Natural killer cell (primary cell): ENCODE data around the gene AP1M2. TPM values are rescaled to one million over a fixed set of nuclear protein-coding genes. Genes with fewer than 3 reads are reported as not detected.

Source experiments
- ATAC-seq, 3 donors: fragments of 150-1000 bp in 2 of 3; fragments of 200-7000 bp in 1 of 3; cut with Tn5 transposase; 1 replicate in 1 of 3; 2 replicates in 2 of 3; pipeline ENCODE4 v1.10.0; 2021; ENCODE audit warnings: mild to moderate bottlenecking in 2 of 3, moderate library complexity in 2 of 3
- DNase-seq, 2 donors: peaks; one replicate each; pipeline versions ENCODE4 v3.0.0 to v3.0.0-alpha.2; 2013 to 2021; ENCODE audit warnings: mixed read lengths in 1 of 2
- H3K27ac ChIP-seq: one replicate; pipeline ENCODE4 v1.5.1; 2013; ENCODE audit warnings: mild to moderate bottlenecking, low read length
- H3K27me3 ChIP-seq: one replicate; pipeline ENCODE4 v1.6.1; 2013; ENCODE audit warnings: low read length; ENCODE audit not compliant: control insufficient read depth, insufficient read depth
- H3K36me3 ChIP-seq: one replicate; pipeline ENCODE4 v1.6.1; 2013; ENCODE audit warnings: low read length; ENCODE audit not compliant: control insufficient read depth, insufficient read depth
- H3K4me1 ChIP-seq: one replicate; pipeline ENCODE4 v1.6.1; 2013; ENCODE audit warnings: low read length; ENCODE audit not compliant: control insufficient read depth, insufficient read depth
- H3K4me3 ChIP-seq: one replicate; pipeline ENCODE4 v1.5.1; 2013; ENCODE audit warnings: low read length
- H3K9me3 ChIP-seq: one replicate; pipeline ENCODE4 v1.6.1; 2013; ENCODE audit warnings: low read length; ENCODE audit not compliant: control insufficient read depth, insufficient read depth
- H3K27ac Mint-ChIP-seq, 2 donors: one replicate each; pipeline ENCODE4 v1.8.0; 2022; ENCODE audit warnings: mild to moderate bottlenecking in 2 of 2, mixed read lengths in 2 of 2, moderate library complexity in 1 of 2
- H3K27me3 Mint-ChIP-seq, 2 donors: one replicate each; pipeline ENCODE4 v1.8.0; 2022; ENCODE audit warnings: low read depth in 2 of 2, mixed read lengths in 2 of 2
- H3K36me3 Mint-ChIP-seq: one replicate; pipeline ENCODE4 v1.8.0; 2022; ENCODE audit warnings: mixed read lengths
- H3K4me1 Mint-ChIP-seq, 2 donors: one replicate each; pipeline ENCODE4 v1.8.0; 2022; ENCODE audit warnings: mixed read lengths in 2 of 2
- H3K4me3 Mint-ChIP-seq: one replicate; pipeline ENCODE4 v1.8.0; 2022; ENCODE audit warnings: mild to moderate bottlenecking, moderate library complexity, mixed read lengths
- H3K9me3 Mint-ChIP-seq, 2 donors: one replicate each; pipeline ENCODE4 v1.8.0; 2022; ENCODE audit warnings: mixed read lengths in 2 of 2
- WGBS: methylation state at CpG from one replicate; pipeline ENCODE4 v1.1.7; 2013; ENCODE audit warnings: missing lambda C conversion rate; ENCODE audit not compliant: insufficient coverage; 5-methylcytosine and 5-hydroxymethylcytosine counted together
- intact Hi-C: fragments of 100-400 bp; cut with micrococcal nuclease; formaldehyde crosslinking; loops from one replicate; pipeline ENCODE4 v1.14.2; 2022
- total RNA-seq, 4 donors: library from RNA; stranded (reverse); fragments of 120-200 nt in 1 of 4; gene quantifications; one replicate each; pipeline versions ENCODE4 v1.2.3 to v1.2.4, GENCODE V29; 2013 to 2022
- TF ChIP-seq, protein P1 (sequence below): fragments of 200-600 bp; IDR thresholded peaks from one replicate; pipeline ENCODE4 v1.8.0; 2022; ENCODE audit warnings: antibody characterized with exemption

Gene AP1M2
- total RNA-seq, 3 donors from 2014 or later (not counting 1 experiment from before 2014, with no cell fraction given), result 1.3 TPM; not detected in 2

DNA sequence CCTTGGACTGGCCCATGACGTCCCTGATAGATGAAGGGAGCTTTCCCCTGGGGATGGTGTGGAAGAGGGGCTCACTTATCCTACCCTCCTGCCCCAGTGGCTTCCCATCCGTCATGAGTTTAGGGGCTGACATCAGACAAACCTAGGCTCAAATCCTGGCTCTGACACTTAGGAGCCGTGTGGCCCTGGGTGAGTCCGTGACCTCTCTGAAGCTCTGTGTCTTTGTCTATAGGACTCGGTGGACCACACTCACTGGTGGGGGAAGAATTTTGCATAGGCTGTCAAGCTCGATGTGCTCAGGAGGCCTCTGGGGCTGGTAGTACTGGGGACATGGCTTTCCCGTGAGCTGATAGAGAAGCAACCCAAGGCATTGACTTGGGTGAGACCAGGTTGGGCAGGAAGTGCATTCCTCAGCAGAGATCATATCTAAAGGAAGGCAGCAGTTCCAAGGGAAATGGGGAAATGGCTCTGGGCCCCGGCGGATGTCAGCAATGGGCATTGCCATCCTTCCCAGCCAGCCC, 17.4 kb upstream of the AP1M2 start:
- peak; percentile 43 to 53 for DNase-seq
- H3K4me3 ChIP-seq, result peak overlapping the region; percentile 95
- no peaks in the 10 kb centered on the region for H3K36me3 Mint-ChIP-seq
- peaks cover 20 to 25% of the 10 kb centered on the region in 2 donors for H3K4me1 Mint-ChIP-seq
- TF ChIP-seq, protein P1, sequence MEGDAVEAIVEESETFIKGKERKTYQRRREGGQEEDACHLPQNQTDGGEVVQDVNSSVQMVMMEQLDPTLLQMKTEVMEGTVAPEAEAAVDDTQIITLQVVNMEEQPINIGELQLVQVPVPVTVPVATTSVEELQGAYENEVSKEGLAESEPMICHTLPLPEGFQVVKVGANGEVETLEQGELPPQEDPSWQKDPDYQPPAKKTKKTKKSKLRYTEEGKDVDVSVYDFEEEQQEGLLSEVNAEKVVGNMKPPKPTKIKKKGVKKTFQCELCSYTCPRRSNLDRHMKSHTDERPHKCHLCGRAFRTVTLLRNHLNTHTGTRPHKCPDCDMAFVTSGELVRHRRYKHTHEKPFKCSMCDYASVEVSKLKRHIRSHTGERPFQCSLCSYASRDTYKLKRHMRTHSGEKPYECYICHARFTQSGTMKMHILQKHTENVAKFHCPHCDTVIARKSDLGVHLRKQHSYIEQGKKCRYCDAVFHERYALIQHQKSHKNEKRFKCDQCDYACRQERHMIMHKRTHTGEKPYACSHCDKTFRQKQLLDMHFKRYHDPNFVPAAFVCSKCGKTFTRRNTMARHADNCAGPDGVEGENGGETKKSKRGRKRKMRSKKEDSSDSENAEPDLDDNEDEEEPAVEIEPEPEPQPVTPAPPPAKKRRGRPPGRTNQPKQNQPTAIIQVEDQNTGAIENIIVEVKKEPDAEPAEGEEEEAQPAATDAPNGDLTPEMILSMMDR, result no peak
- WGBS, result 11% methylated on average over 8 of the region's 9 CpGs
- H3K27me3 ChIP-seq, result no peaks in the 10 kb centered on the region
- peak overlapping the region; percentile 95 to 98 for H3K27ac Mint-ChIP-seq
- no peaks in the 10 kb centered on the region for H3K9me3 ChIP-seq
- intact Hi-C loops, result loop anchor here (1.0 kb wide), 1 partner anchor 8 kb away; no protein-coding TSS in a partner anchor
- H3K36me3 ChIP-seq, result no peaks in the 10 kb centered on the region
- peak overlapping the region; percentile 97 for H3K4me3 Mint-ChIP-seq
- no peaks in the 10 kb centered on the region for H3K9me3 Mint-ChIP-seq
- H3K27me3 Mint-ChIP-seq, result no peaks in the 10 kb centered on the region
- peaks cover 59% of the 10 kb centered on the region for H3K4me1 ChIP-seq
- ATAC-seq, result peak in 2 of 3 donors; percentile 5 to 6
- H3K27ac ChIP-seq, result peak overlapping the region; percentile 99

DNA sequence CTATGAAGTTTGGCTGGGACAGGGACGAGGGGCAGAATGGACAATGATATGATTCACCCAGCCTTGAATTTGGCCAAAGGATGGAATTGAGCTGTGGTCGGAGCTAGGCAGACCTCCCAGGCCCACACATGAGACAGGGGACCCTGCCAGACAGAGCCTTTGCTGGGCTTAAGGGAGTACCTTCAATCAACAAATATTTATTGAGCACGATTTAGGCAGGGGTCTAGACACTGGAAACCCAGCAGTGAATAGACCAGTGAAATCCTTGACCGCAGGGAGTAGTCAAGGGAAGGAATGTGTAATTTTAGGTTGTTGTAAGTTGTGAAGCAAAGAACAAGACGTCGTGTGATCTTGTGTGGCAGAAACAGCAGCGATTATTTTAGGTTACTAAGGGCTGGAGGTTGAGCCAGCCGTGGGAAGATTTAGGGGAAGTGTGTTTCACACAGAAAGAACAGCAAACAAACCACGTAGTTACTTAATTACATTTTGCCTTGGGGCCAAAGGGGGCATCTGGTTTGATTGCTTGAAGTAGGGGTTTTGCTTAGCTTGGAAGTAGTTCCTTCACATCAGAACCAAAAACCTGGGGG, 16.9 kb upstream of the AP1M2 start:
- Histone ChIP-seq H3K4me3 (peak overlapping the region; percentile 95), H3K27ac (peak overlapping the region; percentile 99), H3K9me3 (no peaks in the 10 kb centered on the region), H3K36me3 (no peaks in the 10 kb centered on the region), H3K4me1 (peaks cover 54% of the 10 kb centered on the region), H3K27me3 (no peaks in the 10 kb centered on the region)
- Mint-ChIP-seq H3K36me3 (no peaks in the 10 kb centered on the region), H3K4me1 (peaks cover 20 to 25% of the 10 kb centered on the region in 2 donors), H3K27me3 (no peaks in the 10 kb centered on the region), H3K9me3 (no peaks in the 10 kb centered on the region), H3K27ac (peak overlapping the region; percentile 95 to 98), H3K4me3 (peak overlapping the region; percentile 97)
- TF ChIP-seq, protein P1, result no peak
- intact Hi-C loops, result loop anchor here (1.0 to 2.0 kb wide), 3 partner anchors 8 to 49 kb away; partner anchors contain the start of gene KRI1
- WGBS, result 5% methylated on average over 7 of the region's 9 CpGs
- DNase-seq (peak in 1 of 2 donors; percentile 76), ATAC-seq (peak; percentile 27 to 51 (median 46))

- Mint-ChIP-seq H3K4me1 (peaks cover 20 to 25% of the 10 kb centered on the region in 2 donors), H3K27me3 (no peaks in the 10 kb centered on the region), H3K4me3 (peak overlapping the region; percentile 97), H3K27ac (peak overlapping the region; percentile 95 to 98), H3K36me3 (no peaks in the 10 kb centered on the region), H3K9me3 (no peaks in the 10 kb centered on the region)
- DNase-seq (peak; percentile 76 to 87), ATAC-seq (peak; percentile 47 to 72 (median 51))
- 2% methylated on average over 18 of the region's 19 CpGs for WGBS
- Histone ChIP-seq H3K4me1 (peaks cover 52% of the 10 kb centered on the region), H3K9me3 (no peaks in the 10 kb centered on the region), H3K27ac (peak overlapping the region; percentile 99), H3K27me3 (no peaks in the 10 kb centered on the region), H3K4me3 (peak overlapping the region; percentile 95), H3K36me3 (no peaks in the 10 kb centered on the region)
- intact Hi-C loops, result loop anchor here (2.0 kb wide), 2 partner anchors 36 to 50 kb away; partner anchors contain the start of gene KRI1
- TF ChIP-seq, protein P1, result no peak
Observed at GRCh38 chr19:10603084-10603872, 16.2 kb upstream of the AP1M2 start.
